A673 (cell line): ENCODE measurements around the gene EMID1.

Source experiments
- CTCF ChIP-seq: fragments of 300-800, 200-600 bp; sonication (generic); conservative IDR thresholded peaks from 2 replicates; pipeline ENCODE4 v1.5.1; 2017; ENCODE audit warnings: low read depth, mild to moderate bottlenecking, antibody characterized with exemption, low read length, moderate library complexity, mixed read lengths
- EZH2 ChIP-seq: fragments of 200-600 bp; sonication (generic); IDR thresholded peaks from 2 replicates; pipeline ENCODE4 v1.6.1; 2017; ENCODE audit warnings: borderline replicate concordance, low read depth, mild to moderate bottlenecking, mixed read lengths, antibody characterized with exemption, low read length; ENCODE audit not compliant: poor library complexity, severe bottlenecking

GRCh38 chr22:29172216-29172615 is 33.5 kb upstream of the EMID1 start:
- no peak for TF ChIP-seq CTCF
- TF ChIP-seq EZH2, result no peak
